ENCODE data around the gene TTN.

TTN gene

GRCh38 chr2:178827111-178827510 lies 19.9 kb upstream of the TTN start:
- H3K4me1 ChIP-seq (ENCODE audit: control insufficient read depth, low read depth, low read length): peaks cover 3% of the 10 kb centered on the region
- no peak overlapping the region for H3K9ac ChIP-seq (ENCODE audit: low read length)
- H3K56ac ChIP-seq (ENCODE audit: low read length): no peak overlapping the region
- H4K5ac ChIP-seq (ENCODE audit: low read length): no peak overlapping the region
- no CpG with 5 or more reads among the region's 1 CpG for WGBS (ENCODE audit: extremely low coverage, insufficient coverage, low lambda C conversion rate)
- H2BK120ac ChIP-seq (ENCODE audit: low read depth, low read length): no peak overlapping the region
- no peak overlapping the region for H2BK15ac ChIP-seq (replicated peaks; ENCODE audit: low read depth)
- no peaks in the 10 kb centered on the region for H3K79me1 ChIP-seq (ENCODE audit: low read length)
- H3K4ac ChIP-seq (ENCODE audit: low read depth, low read length): no peak overlapping the region
- no peak overlapping the region for H4K8ac ChIP-seq (ENCODE audit: low read depth, low read length)
- DNase-seq: no peak
- H3K4me2 ChIP-seq (ENCODE audit: low read length): no peak overlapping the region
- no peaks in the 10 kb centered on the region for H3K79me2 ChIP-seq (ENCODE audit: control insufficient read depth, insufficient read depth, low read length)
- no peak overlapping the region for H3K4me3 ChIP-seq (ENCODE audit: low read length)
- no peaks in the 10 kb centered on the region for H3K36me3 ChIP-seq (ENCODE audit: control insufficient read depth, insufficient read depth, low read length)
- H3K23ac ChIP-seq (ENCODE audit: low read length): no peak overlapping the region
- H2BK5ac ChIP-seq (ENCODE audit: low read length): no peak overlapping the region
- H3K27ac ChIP-seq (ENCODE audit: low read depth, low read length): no peak overlapping the region
- no peak overlapping the region for H2AK5ac ChIP-seq (ENCODE audit: low read length)
- H3K27me3 ChIP-seq (ENCODE audit: insufficient read depth, low read length, poor library complexity): no peaks in the 10 kb centered on the region
- no peak overlapping the region for H3K18ac ChIP-seq (ENCODE audit: low read length)

GRCh38 chr2:178825183-178825582 lies 18.0 kb upstream of the TTN start:
- Histone ChIP-seq H2BK15ac (replicated peaks; ENCODE audit: low read depth) (no peak overlapping the region), H3K27me3 (ENCODE audit: insufficient read depth, low read length, poor library complexity) (no peaks in the 10 kb centered on the region), H3K4ac (ENCODE audit: low read depth, low read length) (no peak overlapping the region), H2BK5ac (ENCODE audit: low read length) (no peak overlapping the region), H3K79me1 (ENCODE audit: low read length) (no peaks in the 10 kb centered on the region), H3K9ac (ENCODE audit: low read length) (no peak overlapping the region), H2BK120ac (ENCODE audit: low read depth, low read length) (no peak overlapping the region), H3K4me2 (ENCODE audit: low read length) (no peak overlapping the region), H3K23ac (ENCODE audit: low read length) (no peak overlapping the region), H4K8ac (ENCODE audit: low read depth, low read length) (no peak overlapping the region), H3K18ac (ENCODE audit: low read length) (no peak overlapping the region), H3K27ac (ENCODE audit: low read depth, low read length) (no peak overlapping the region), H4K5ac (ENCODE audit: low read length) (no peak overlapping the region), H3K4me1 (ENCODE audit: control insufficient read depth, low read depth, low read length) (peaks cover 3% of the 10 kb centered on the region), H3K36me3 (ENCODE audit: control insufficient read depth, insufficient read depth, low read length) (no peaks in the 10 kb centered on the region), H3K4me3 (ENCODE audit: low read length) (no peak overlapping the region), H3K56ac (ENCODE audit: low read length) (no peak overlapping the region), H2AK5ac (ENCODE audit: low read length) (no peak overlapping the region), H3K79me2 (ENCODE audit: control insufficient read depth, insufficient read depth, low read length) (no peaks in the 10 kb centered on the region)
- no CpG with 5 or more reads among the region's 1 CpG for WGBS (ENCODE audit: extremely low coverage, insufficient coverage, low lambda C conversion rate)
- no peak for DNase-seq

DNA sequence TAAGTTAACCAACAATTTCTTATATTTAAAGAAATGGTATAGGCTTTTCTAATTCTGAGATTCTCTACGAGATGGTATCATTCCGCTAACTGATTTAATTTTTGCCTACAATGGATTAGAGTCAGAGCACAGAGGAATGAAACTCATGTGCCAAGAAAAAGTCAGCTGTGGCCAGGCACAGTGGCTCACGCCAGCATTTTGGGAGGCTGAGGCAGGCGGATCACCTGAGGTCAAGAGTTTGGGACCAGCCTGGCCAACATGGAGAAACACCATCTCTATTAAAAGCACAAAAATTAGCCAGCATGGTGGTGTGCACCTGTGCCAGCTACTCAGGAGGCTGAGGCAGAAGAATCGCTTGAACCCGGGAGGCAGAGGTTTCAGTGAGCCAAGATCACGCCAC lies 17.0 kb upstream of the TTN start:
- Histone ChIP-seq H3K36me3 (ENCODE audit: control insufficient read depth, insufficient read depth, low read length) (no peaks in the 10 kb centered on the region), H3K9ac (ENCODE audit: low read length) (no peak overlapping the region), H3K27ac (ENCODE audit: low read depth, low read length) (no peak overlapping the region), H3K27me3 (ENCODE audit: insufficient read depth, low read length, poor library complexity) (no peaks in the 10 kb centered on the region), H3K18ac (ENCODE audit: low read length) (no peak overlapping the region), H3K4me2 (ENCODE audit: low read length) (no peak overlapping the region), H3K56ac (ENCODE audit: low read length) (no peak overlapping the region), H3K23ac (ENCODE audit: low read length) (no peak overlapping the region), H2AK5ac (ENCODE audit: low read length) (no peak overlapping the region), H3K79me2 (ENCODE audit: control insufficient read depth, insufficient read depth, low read length) (no peaks in the 10 kb centered on the region), H3K4ac (ENCODE audit: low read depth, low read length) (no peak overlapping the region), H3K4me3 (ENCODE audit: low read length) (no peak overlapping the region), H4K8ac (ENCODE audit: low read depth, low read length) (no peak overlapping the region), H4K5ac (ENCODE audit: low read length) (no peak overlapping the region), H2BK120ac (ENCODE audit: low read depth, low read length) (no peak overlapping the region), H2BK15ac (replicated peaks; ENCODE audit: low read depth) (no peak overlapping the region), H3K4me1 (ENCODE audit: control insufficient read depth, low read depth, low read length) (peaks cover 1% of the 10 kb centered on the region), H2BK5ac (ENCODE audit: low read length) (no peak overlapping the region), H3K79me1 (ENCODE audit: low read length) (no peaks in the 10 kb centered on the region)
- DNase-seq: no peak
- no CpG with 5 or more reads among the region's 7 CpGs for WGBS (ENCODE audit: extremely low coverage, insufficient coverage, low lambda C conversion rate)

GRCh38 chr2:178819992-178820391 lies 12.8 kb upstream of the TTN start:
- Histone ChIP-seq H4K8ac (ENCODE audit: low read depth, low read length) (no peak overlapping the region), H2BK5ac (ENCODE audit: low read length) (no peak overlapping the region), H2AK5ac (ENCODE audit: low read length) (no peak overlapping the region), H2BK120ac (ENCODE audit: low read depth, low read length) (no peak overlapping the region), H3K79me1 (ENCODE audit: low read length) (no peaks in the 10 kb centered on the region), H3K9ac (ENCODE audit: low read length) (no peak overlapping the region), H3K56ac (ENCODE audit: low read length) (no peak overlapping the region), H3K23ac (ENCODE audit: low read length) (no peak overlapping the region), H3K4me1 (ENCODE audit: control insufficient read depth, low read depth, low read length) (no peaks in the 10 kb centered on the region), H3K27me3 (ENCODE audit: insufficient read depth, low read length, poor library complexity) (no peaks in the 10 kb centered on the region), H3K4ac (ENCODE audit: low read depth, low read length) (no peak overlapping the region), H3K4me2 (ENCODE audit: low read length) (no peak overlapping the region), H3K79me2 (ENCODE audit: control insufficient read depth, insufficient read depth, low read length) (no peaks in the 10 kb centered on the region), H3K18ac (ENCODE audit: low read length) (no peak overlapping the region), H4K5ac (ENCODE audit: low read length) (no peak overlapping the region), H3K27ac (ENCODE audit: low read depth, low read length) (no peak overlapping the region), H3K4me3 (ENCODE audit: low read length) (no peak overlapping the region), H3K36me3 (ENCODE audit: control insufficient read depth, insufficient read depth, low read length) (no peaks in the 10 kb centered on the region), H2BK15ac (replicated peaks; ENCODE audit: low read depth) (no peak overlapping the region)
- DNase-seq: no peak
- no CpG with 5 or more reads among the region's 4 CpGs for WGBS (ENCODE audit: extremely low coverage, insufficient coverage, low lambda C conversion rate)

DNA sequence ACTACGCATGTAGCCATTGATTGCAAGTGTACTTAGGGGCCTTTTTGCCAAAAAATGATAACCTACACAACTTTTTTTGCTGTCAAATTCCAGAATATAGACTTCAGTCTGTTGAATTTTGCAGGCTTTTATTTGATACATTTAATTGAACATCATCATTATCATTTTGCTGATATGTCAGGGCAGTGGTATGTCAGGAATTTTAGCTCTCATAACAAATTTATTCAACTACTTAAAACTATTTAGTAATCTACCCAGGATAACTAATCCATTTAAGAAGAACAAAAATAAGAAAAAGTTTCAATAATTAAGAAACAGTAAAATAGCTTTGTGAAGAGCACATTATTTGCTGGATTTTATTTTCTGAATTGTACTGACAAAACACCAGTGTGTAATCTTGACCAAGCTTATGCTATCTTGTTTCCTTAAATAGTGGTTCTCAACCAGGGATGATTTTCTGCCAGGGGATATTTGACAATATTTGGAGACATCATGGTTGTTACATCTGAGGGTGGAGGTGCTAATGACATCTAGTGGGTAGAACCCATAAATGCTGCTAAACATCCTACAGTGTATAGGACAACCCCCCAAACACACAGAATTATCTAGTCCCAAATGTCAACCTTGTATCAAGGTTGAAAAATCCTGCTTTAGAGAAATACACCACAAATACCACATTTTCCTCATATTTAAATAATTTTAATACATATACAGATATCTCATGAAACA lies 12.1 kb upstream of the TTN start:
- no CpG with 5 or more reads among the region's 1 CpG for WGBS (ENCODE audit: extremely low coverage, insufficient coverage, low lambda C conversion rate)
- H3K27ac ChIP-seq (ENCODE audit: low read depth, low read length): no peak overlapping the region
- no peak overlapping the region for H2AK5ac ChIP-seq (ENCODE audit: low read length)
- no peak overlapping the region for H4K5ac ChIP-seq (ENCODE audit: low read length)
- DNase-seq: no peak
- H3K9ac ChIP-seq (ENCODE audit: low read length): no peak overlapping the region
- no peak overlapping the region for H3K4me2 ChIP-seq (ENCODE audit: low read length)
- H3K56ac ChIP-seq (ENCODE audit: low read length): no peak overlapping the region
- H3K79me2 ChIP-seq (ENCODE audit: control insufficient read depth, insufficient read depth, low read length): no peaks in the 10 kb centered on the region
- H3K4ac ChIP-seq (ENCODE audit: low read depth, low read length): no peak overlapping the region
- H3K4me1 ChIP-seq (ENCODE audit: control insufficient read depth, low read depth, low read length): no peaks in the 10 kb centered on the region
- no peak overlapping the region for H2BK15ac ChIP-seq (replicated peaks; ENCODE audit: low read depth)
- H3K79me1 ChIP-seq (ENCODE audit: low read length): no peaks in the 10 kb centered on the region
- H2BK120ac ChIP-seq (ENCODE audit: low read depth, low read length): no peak overlapping the region
- H3K4me3 ChIP-seq (ENCODE audit: low read length): no peak overlapping the region
- no peaks in the 10 kb centered on the region for H3K36me3 ChIP-seq (ENCODE audit: control insufficient read depth, insufficient read depth, low read length)
- H3K27me3 ChIP-seq (ENCODE audit: insufficient read depth, low read length, poor library complexity): no peaks in the 10 kb centered on the region
- H3K23ac ChIP-seq (ENCODE audit: low read length): no peak overlapping the region
- H4K8ac ChIP-seq (ENCODE audit: low read depth, low read length): no peak overlapping the region
- no peak overlapping the region for H3K18ac ChIP-seq (ENCODE audit: low read length)
- H2BK5ac ChIP-seq (ENCODE audit: low read length): no peak overlapping the region

- no peak for DNase-seq
- Histone ChIP-seq H3K4me2 (ENCODE audit: low read length) (no peak overlapping the region), H3K79me1 (ENCODE audit: low read length) (no peaks in the 10 kb centered on the region), H3K56ac (ENCODE audit: low read length) (no peak overlapping the region), H3K4ac (ENCODE audit: low read depth, low read length) (no peak overlapping the region), H3K27me3 (ENCODE audit: insufficient read depth, low read length, poor library complexity) (no peaks in the 10 kb centered on the region), H3K9ac (ENCODE audit: low read length) (no peak overlapping the region), H3K18ac (ENCODE audit: low read length) (no peak overlapping the region), H3K23ac (ENCODE audit: low read length) (no peak overlapping the region), H2BK5ac (ENCODE audit: low read length) (no peak overlapping the region), H3K36me3 (ENCODE audit: control insufficient read depth, insufficient read depth, low read length) (no peaks in the 10 kb centered on the region), H3K27ac (ENCODE audit: low read depth, low read length) (no peak overlapping the region), H2BK15ac (replicated peaks; ENCODE audit: low read depth) (no peak overlapping the region), H3K4me3 (ENCODE audit: low read length) (no peak overlapping the region), H3K79me2 (ENCODE audit: control insufficient read depth, insufficient read depth, low read length) (no peaks in the 10 kb centered on the region), H2BK120ac (ENCODE audit: low read depth, low read length) (no peak overlapping the region), H4K8ac (ENCODE audit: low read depth, low read length) (no peak overlapping the region), H4K5ac (ENCODE audit: low read length) (no peak overlapping the region), H2AK5ac (ENCODE audit: low read length) (no peak overlapping the region), H3K4me1 (ENCODE audit: control insufficient read depth, low read depth, low read length) (no peaks in the 10 kb centered on the region)
- WGBS (ENCODE audit: extremely low coverage, insufficient coverage, low lambda C conversion rate): no CpG with 5 or more reads among the region's 2 CpGs
These were observed 4.7 kb upstream of the TTN start for GRCh38 chr2:178811901-178812300.
